ENCODE data around the gene TIPRL.

DNA sequence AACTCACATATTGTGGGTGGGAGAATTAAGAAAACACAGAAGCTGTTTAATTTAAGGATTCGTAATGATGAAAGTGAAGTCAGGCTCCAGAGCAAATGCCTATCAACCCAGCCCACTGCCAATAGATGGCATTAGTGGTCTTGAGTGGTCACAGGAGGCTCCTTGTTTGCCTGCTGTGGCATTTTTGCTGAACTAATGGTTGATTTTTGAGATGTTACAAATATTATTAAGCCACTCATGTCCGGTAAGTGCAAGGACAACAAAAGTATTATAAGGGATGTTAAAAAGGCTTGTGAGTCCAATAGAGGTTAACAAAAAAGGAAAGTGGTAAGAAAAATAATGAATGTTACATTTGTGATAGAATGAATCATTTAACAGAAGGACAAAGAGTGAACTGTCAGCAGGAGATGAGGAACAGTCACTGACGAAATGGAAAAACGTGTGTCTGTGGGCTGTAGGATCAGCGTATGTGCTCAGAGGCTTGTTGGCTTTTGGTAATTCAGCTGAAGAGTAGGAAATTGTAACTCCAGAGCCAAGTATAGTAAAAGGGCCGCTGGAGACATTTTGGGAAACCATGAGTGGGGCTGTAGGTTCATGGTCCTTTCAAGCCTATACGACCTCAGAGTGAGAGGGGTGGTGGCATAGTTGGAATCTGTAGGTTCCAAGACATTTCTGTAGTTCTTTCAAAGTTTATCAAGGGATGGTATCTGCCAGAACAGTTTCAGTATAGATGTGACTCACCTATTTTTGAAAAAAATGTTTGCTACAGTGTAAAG, 58.3 kb downstream of the TIPRL start:
- TF ChIP-seq POLR2AphosphoS5 (IDR thresholded peaks at IDR 0.05; ENCODE audit: low read depth, low read length) (no peak), SIN3A (IDR thresholded peaks at IDR 0.05; ENCODE audit: borderline replicate concordance, insufficient read depth, low read length) (no peak)
